Ascending aorta (tissue), 2 donors: ENCODE measurements around the gene CDC5L. TPM values are rescaled to one million over a fixed set of nuclear protein-coding genes. Genes with fewer than 3 reads are reported as not detected.

ENCODE experiments used
- DNase-seq, 2 donors: peaks; one replicate each; pipeline ENCODE4 v3.0.0-alpha.2; 2019; ENCODE audit warnings: low spot score in 2 of 2
- H3K27ac ChIP-seq, 2 donors: fragments of 200-600 bp; sonication (generic); one replicate each; pipeline ENCODE4 v1.5.1; 2016 to 2017; ENCODE audit warnings: mild to moderate bottlenecking in 1 of 2
- H3K27me3 ChIP-seq: fragments of 200-600 bp; sonication (generic); one replicate; pipeline ENCODE4 v1.5.1; 2017
- H3K36me3 ChIP-seq, 2 donors: fragments of 200-600 bp; sonication (generic); one replicate each; pipeline ENCODE4 v1.5.1; 2016
- H3K4me1 ChIP-seq, 2 donors: fragments of 200-600 bp; sonication (generic); one replicate each; pipeline ENCODE4 v1.5.1; 2016 to 2017; ENCODE audit warnings: mild to moderate bottlenecking in 1 of 2
- H3K4me3 ChIP-seq, 2 donors: fragments of 200-600 bp; sonication (generic); one replicate each; pipeline ENCODE4 v1.5.1; 2016 to 2017; ENCODE audit warnings: mild to moderate bottlenecking in 1 of 2
- H3K9me3 ChIP-seq, 2 donors: fragments of 200-600 bp; sonication (generic); one replicate each; pipeline ENCODE4 v1.5.1; 2016
- intact Hi-C: fragments of 100-400 bp; cut with DNase I; formaldehyde crosslinking; loops from one replicate; pipeline ENCODE4 v1.15.1; 2023
- total RNA-seq: library from RNA; depleted of rRNA; stranded (reverse); fragments of >200 nt; gene quantifications from one replicate; pipeline ENCODE4 v1.1.0, GENCODE V29; 2016
- TF ChIP-seq, protein P1 (sequence below), 3 experiments: fragments of 200-600 bp in 2 of 3; fragments of 450-650 bp in 1 of 3; sonication (generic) in 2 of 3; IDR thresholded peaks; one replicate each; pipeline ENCODE4 v1.5.1; 2016 to 2019; ENCODE audit warnings: antibody characterized with exemption in 3 of 3, mild to moderate bottlenecking in 1 of 3, moderate library complexity in 1 of 3

Gene CDC5L
- total RNA-seq, result 10.9 TPM

DNA sequence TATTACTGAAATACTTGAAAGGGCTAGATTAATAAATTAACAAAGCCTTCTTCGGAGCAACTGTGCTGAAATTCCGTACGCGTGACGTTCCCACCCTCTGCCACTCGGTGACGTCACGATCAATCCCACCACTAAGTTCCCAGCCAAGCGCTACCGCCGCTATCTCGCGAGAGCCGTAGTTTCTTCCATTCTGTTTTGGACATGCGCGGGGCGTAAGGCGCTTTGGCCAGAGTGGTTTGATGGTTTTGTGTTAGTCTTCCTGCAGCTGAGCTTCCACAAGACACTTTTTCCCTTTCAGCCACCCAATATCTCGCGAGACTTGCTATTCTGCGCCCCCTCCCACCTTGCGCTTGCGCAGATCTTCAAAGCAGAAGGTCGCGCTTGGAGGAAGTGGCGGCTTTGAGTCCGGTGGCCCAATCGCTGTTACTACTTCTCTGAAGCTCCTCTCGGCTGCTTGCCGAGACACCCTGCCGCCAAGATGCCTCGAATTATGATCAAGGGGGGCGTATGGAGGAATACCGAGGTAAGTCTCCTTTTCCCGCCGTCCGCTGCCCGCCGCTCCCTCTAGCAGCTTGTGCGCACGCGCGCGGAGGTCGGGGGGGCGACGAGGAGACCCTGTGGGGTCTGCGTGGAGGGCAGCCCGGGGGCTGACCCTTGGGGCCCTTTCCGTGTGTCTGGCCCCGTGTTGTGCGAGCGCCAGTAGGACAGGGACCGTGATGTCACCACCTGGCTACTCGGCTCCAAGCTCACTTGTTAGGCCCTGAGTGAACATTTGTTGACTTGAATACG is at the start of gene CDC5L:
CDC5L (plus strand) TSS at position 361 of the 789 bp plus-strand sequence; CDS start at position 479, 118 bp downstream.
- TF ChIP-seq, protein P1, sequence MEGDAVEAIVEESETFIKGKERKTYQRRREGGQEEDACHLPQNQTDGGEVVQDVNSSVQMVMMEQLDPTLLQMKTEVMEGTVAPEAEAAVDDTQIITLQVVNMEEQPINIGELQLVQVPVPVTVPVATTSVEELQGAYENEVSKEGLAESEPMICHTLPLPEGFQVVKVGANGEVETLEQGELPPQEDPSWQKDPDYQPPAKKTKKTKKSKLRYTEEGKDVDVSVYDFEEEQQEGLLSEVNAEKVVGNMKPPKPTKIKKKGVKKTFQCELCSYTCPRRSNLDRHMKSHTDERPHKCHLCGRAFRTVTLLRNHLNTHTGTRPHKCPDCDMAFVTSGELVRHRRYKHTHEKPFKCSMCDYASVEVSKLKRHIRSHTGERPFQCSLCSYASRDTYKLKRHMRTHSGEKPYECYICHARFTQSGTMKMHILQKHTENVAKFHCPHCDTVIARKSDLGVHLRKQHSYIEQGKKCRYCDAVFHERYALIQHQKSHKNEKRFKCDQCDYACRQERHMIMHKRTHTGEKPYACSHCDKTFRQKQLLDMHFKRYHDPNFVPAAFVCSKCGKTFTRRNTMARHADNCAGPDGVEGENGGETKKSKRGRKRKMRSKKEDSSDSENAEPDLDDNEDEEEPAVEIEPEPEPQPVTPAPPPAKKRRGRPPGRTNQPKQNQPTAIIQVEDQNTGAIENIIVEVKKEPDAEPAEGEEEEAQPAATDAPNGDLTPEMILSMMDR (IDR thresholded peaks at IDR 0.05), result no peak
- intact Hi-C loops, result loop anchor here (1.0 to 10.0 kb wide), 6 partner anchors 75 to 1937 kb away; partner anchors contain the start of genes AARS2, GTPBP2, NFKBIE and VEGFA

DNA sequence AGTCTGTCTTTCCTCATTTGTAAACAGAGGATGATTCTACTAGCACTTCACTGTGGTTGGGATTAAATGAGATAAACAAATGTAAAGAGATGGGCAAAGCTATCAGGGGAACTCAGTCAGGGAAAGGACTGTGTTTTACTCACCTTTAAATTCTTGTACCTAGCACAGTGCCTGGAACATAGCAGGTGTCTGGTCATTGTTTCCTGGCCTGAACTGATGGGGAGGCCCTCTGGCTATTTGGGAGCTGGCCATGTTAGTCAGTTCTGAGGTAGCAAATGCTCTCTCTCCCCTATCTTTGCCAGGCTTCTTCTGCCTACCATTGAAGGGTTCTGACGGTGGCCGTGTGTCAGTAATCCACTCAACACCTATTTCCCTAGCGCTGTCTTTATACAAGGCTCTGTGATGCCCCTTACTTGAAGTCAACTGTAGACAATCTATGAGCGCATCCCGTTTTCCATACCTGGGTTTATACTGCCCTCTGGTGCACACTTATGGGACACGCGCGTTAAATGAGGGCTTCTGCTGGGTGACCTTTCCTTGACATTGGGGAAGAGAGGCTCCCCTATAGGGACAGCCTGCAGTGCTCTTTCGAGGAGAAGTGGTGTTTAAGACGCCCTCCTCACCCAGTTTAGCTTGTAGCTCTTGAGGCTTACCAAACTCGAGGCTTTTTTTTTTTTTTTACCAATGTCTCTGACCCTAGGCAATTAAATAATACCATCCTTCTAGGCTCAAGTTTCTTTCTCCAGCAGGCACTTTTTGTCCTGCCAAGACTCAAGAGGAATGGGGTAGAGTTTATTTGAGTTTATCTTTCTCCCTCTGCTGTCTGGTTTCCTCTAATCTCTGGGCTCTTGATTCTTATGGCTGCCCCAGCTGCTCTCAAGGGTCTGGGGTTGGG is 49.0 kb upstream of the CDC5L start:
- H3K27ac ChIP-seq, result no peak overlapping the region
- TF ChIP-seq, protein P1 (IDR thresholded peaks at IDR 0.05), result peak; percentile 50 to 67 (median 55)
- peak in 1 of 2 donors; percentile 76 for DNase-seq

More for the DNA sequence above, at the start of gene CDC5L:
- peak; percentile 91 to 99 for DNase-seq
- Histone ChIP-seq H3K9me3 (no peaks in the 10 kb centered on the region), H3K27me3 (no peaks in the 10 kb centered on the region), H3K4me1 (peaks cover 0 to 17% of the 10 kb centered on the region in 2 donors), H3K27ac (peak within 1 kb of the TSS; percentile 89 to 91), H3K4me3 (peak within 1 kb of the TSS; percentile 70 to 94), H3K36me3 (peaks cover 5 to 15% of the 10 kb centered on the region in 2 donors)

DNA sequence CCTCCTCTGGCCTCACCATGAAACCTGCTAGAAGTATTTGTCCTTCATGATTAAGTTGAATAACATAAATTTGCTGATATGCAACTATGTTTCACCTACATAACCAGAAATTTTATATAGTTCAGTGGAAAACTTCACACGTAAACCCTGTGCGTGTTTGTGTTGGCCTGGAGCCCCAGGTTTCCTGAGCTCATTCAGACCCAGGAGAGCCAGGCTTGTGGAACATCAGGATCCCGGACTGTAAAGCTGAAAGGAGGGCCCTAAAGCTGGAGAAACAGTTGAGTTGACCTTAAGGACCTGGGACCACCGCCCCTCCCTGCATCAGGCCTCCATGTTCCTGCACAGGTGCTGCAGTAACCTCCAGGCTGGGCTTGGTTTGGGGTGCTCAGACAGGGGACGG is 48.2 kb upstream of the CDC5L start:
- no peak for DNase-seq
- no peak overlapping the region for H3K27ac ChIP-seq
- TF ChIP-seq, protein P1 (IDR thresholded peaks at IDR 0.05), result no peak
- H3K4me1 ChIP-seq, result no peaks in the 10 kb centered on the region
- H3K9me3 ChIP-seq, result no peaks in the 10 kb centered on the region
- H3K27me3 ChIP-seq, result peaks cover 3% of the 10 kb centered on the region
- intact Hi-C loops, result no loop called here
- no peaks in the 10 kb centered on the region for H3K36me3 ChIP-seq
- no peak overlapping the region for H3K4me3 ChIP-seq

More for the DNA sequence above, 49.0 kb upstream of the CDC5L start:
- Histone ChIP-seq H3K4me3 (no peak overlapping the region), H3K27me3 (peaks cover 3% of the 10 kb centered on the region), H3K36me3 (no peaks in the 10 kb centered on the region), H3K9me3 (no peaks in the 10 kb centered on the region), H3K4me1 (no peaks in the 10 kb centered on the region)
- intact Hi-C loops, result loop anchor here (1.0 kb wide), 2 partner anchors 70 to 242 kb away; no protein-coding TSS in a partner anchor

DNA sequence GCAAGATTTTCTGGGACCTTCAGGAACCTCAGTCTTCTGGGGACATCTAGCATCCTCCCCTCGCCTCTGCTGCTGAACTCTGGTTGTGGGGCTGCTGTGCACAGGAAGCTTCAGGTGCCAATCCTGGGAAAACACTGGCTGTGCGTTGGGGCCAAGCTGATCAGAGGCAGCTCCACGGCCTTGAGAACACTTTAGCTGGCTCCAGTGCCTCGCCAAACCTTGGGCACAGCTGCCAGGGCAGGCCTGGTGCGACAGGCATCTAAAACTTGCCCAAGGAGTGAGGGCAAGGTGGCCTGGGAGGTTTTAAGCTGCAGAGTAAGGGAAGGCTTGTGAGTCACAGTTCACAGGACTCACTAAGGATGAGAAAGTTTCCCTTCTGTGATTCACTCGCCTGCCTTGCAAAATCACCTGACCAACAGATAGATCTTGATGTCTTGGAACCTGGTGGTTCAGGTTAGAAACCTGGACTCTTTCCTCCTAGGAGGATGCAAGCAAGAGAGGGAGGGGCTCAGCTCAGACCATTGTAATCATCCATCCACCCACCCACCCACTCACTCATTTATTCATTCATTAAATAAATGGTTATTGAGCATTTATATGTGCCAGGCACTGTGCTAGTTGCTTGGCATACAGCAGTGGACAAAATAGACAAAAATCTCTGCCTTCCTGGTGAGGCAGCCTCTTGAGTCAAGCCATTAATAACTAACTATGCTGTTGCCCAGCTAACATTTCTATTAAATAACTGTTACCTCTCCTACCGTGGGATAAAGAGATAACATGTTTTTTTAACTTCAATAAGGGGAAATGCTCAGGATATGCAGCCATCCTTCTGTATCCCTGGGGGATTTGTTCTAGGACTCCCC is 47.5 kb upstream of the CDC5L start:
- Histone ChIP-seq H3K4me1 (no peaks in the 10 kb centered on the region), H3K27ac (no peak overlapping the region), H3K9me3 (no peaks in the 10 kb centered on the region), H3K4me3 (no peak overlapping the region), H3K36me3 (no peaks in the 10 kb centered on the region), H3K27me3 (peaks cover 3% of the 10 kb centered on the region)
- TF ChIP-seq, protein P1 (IDR thresholded peaks at IDR 0.05), result no peak
- intact Hi-C loops, result no loop called here
- DNase-seq, result no peak
